IPS-18a (cell line): Measurements from ENCODE around the gene PLPPR2.

ENCODE experiments used
- H3K27ac ChIP-seq: one replicate; pipeline ENCODE4 v1.5.1; 2013; ENCODE audit warnings: low read length
- H3K27me3 ChIP-seq: one replicate; pipeline ENCODE4 v1.6.1; 2013; ENCODE audit warnings: mild to moderate bottlenecking, low read length; ENCODE audit not compliant: control insufficient read depth, insufficient read depth
- H3K36me3 ChIP-seq: one replicate; pipeline ENCODE4 v1.6.1; 2013; ENCODE audit warnings: low read depth, low read length; ENCODE audit not compliant: control insufficient read depth
- H3K4me1 ChIP-seq: one replicate; pipeline ENCODE4 v1.6.1; 2013; ENCODE audit warnings: low read depth, low read length; ENCODE audit not compliant: control insufficient read depth
- H3K4me3 ChIP-seq: one replicate; pipeline ENCODE4 v1.5.1; 2013; ENCODE audit warnings: low read length
- H3K9ac ChIP-seq: one replicate; pipeline ENCODE4 v1.6.1; 2013; ENCODE audit warnings: mild to moderate bottlenecking, low read length, moderate library complexity
- H3K9me3 ChIP-seq: one replicate; pipeline ENCODE4 v1.6.1; 2013; ENCODE audit warnings: low read depth, low read length; ENCODE audit not compliant: control insufficient read depth

Gene PLPPR2

DNA sequence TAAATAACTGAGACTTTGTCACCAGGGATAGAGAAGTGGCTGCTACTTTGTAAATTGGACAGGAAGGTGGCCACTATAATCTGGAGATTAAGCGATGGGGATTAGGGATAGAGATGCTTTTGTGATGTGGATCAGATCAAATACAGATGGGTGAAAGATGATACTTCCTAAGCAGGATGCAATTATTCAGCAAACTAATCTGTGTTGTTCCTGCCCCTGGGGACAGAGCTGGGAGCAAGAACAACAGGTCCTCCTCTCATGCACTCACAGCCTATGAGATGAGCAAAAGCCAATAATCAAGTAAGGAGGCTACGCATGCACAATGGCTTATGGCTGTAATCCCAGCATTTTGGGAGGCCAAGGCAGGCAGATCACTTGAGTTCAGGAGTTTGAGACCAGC, 59.3 kb downstream of the PLPPR2 start:
- Histone ChIP-seq H3K27me3 (peaks cover 9% of the 10 kb centered on the region), H3K4me1 (peaks cover 2% of the 10 kb centered on the region), H3K9ac (no peak overlapping the region), H3K9me3 (no peaks in the 10 kb centered on the region), H3K36me3 (no peaks in the 10 kb centered on the region), H3K27ac (no peak overlapping the region), H3K4me3 (no peak overlapping the region)
